Naive thymus-derived CD8-positive, alpha-beta T cell (primary cell): Measurements from ENCODE around the gene CELF4. TPM values are rescaled to one million over a fixed set of nuclear protein-coding genes. Genes with fewer than 3 reads are reported as not detected.

Experiments
- ATAC-seq, 2 donors: fragments of 150-1000 bp; cut with Tn5 transposase in 1 of 2; sonication (Bioruptor Pico), chemical (Tn5 transposase) in 1 of 2; 1 replicate in 1 of 2; 2 replicates in 1 of 2; pipeline ENCODE4 v1.10.0; 2021; ENCODE audit warnings: mild to moderate bottlenecking in 2 of 2, moderate library complexity in 2 of 2
- POLR2A ChIA-PET: fragments of 350-600 bp; sonication (Branson Sonifier 250); formaldehyde crosslinking; loops from one replicate; lab custom pipeline; 2021; ENCODE audit warnings: antibody characterized with exemption; lab: Charles Lee
- DNase-seq, 10 donors: peaks; one replicate each; pipeline versions ENCODE4 v3.0.0 to v3.0.0-alpha.2; 2020 to 2022
- H3K27ac Mint-ChIP-seq, 10 donors: one replicate each; pipeline ENCODE4 v1.8.0; 2020 to 2022; ENCODE audit warnings: mild to moderate bottlenecking in 10 of 10, mixed read lengths in 10 of 10, moderate library complexity in 4 of 10, inconsistent platforms in 1 of 10
- H3K27me3 Mint-ChIP-seq, 5 donors: one replicate each; pipeline ENCODE4 v1.8.0; 2021 to 2022; ENCODE audit warnings: mixed read lengths in 5 of 5
- H3K36me3 Mint-ChIP-seq, 3 donors: one replicate each; pipeline ENCODE4 v1.8.0; 2020 to 2022; ENCODE audit warnings: mixed read lengths in 3 of 3, mild to moderate bottlenecking in 2 of 3, inconsistent platforms in 1 of 3
- H3K4me1 Mint-ChIP-seq, 4 donors: one replicate each; pipeline ENCODE4 v1.8.0; 2021 to 2022; ENCODE audit warnings: mixed read lengths in 4 of 4
- H3K4me3 Mint-ChIP-seq, 10 donors: one replicate each; pipeline ENCODE4 v1.8.0; 2020 to 2022; ENCODE audit warnings: mild to moderate bottlenecking in 10 of 10, mixed read lengths in 10 of 10, moderate library complexity in 6 of 10, inconsistent platforms in 1 of 10
- H3K9me3 Mint-ChIP-seq, 9 donors: one replicate each; pipeline ENCODE4 v1.8.0; 2020 to 2022; ENCODE audit warnings: mixed read lengths in 9 of 9, mild to moderate bottlenecking in 3 of 9, inconsistent platforms in 1 of 9, moderate library complexity in 1 of 9
- polyA plus RNA-seq, 3 donors: library from polyadenylated mRNA; unstranded; fragments of 300-500 nt; fragmentation: Illumina TruSeq; gene quantifications; one replicate each; pipeline ENCODE4 v1.2.3, GENCODE V29; 2021
- total RNA-seq, 8 experiments: library from RNA in 2 of 8; stranded (reverse) in 2 of 8; gene quantifications; one replicate each; pipeline ENCODE4 v1.2.3 and lab custom pipeline; 2021 to 2026

Gene CELF4
- total and polyA plus RNA-seq, 5 experiments from 2014 or later = 0.08 to 0.43 TPM; not detected in 3

GRCh38 chr18:37448946-37449345 lies 116.7 kb downstream of the CELF4 start:
- Mint-ChIP-seq H3K27me3 (peaks cover 0 to 16% (median 3%) of the 10 kb centered on the region in 5 donors), H3K36me3 (no peaks in the 10 kb centered on the region), H3K9me3 (no peaks in the 10 kb centered on the region), H3K4me3 (no peak overlapping the region), H3K27ac (peak overlapping the region in 1 of 10 donors; percentile 6), H3K4me1 (peaks cover 0 to 8% (median 0%) of the 10 kb centered on the region in 4 donors)
- ATAC-seq (no peak), DNase-seq (no peak)
- POLR2A ChIA-PET = no interaction called here

GRCh38 chr18:37447962-37448888 lies 117.4 kb downstream of the CELF4 start:
- H3K27me3 Mint-ChIP-seq = peaks cover 0 to 18% (median 3%) of the 10 kb centered on the region in 5 donors
- H3K27ac Mint-ChIP-seq = no peak overlapping the region
- DNase-seq (no peak), ATAC-seq (no peak)
- POLR2A ChIA-PET = no interaction called here
- peaks cover 0 to 8% (median 0%) of the 10 kb centered on the region in 4 donors for H3K4me1 Mint-ChIP-seq
- H3K9me3 Mint-ChIP-seq = no peaks in the 10 kb centered on the region
- H3K4me3 Mint-ChIP-seq = no peak overlapping the region
- H3K36me3 Mint-ChIP-seq = no peaks in the 10 kb centered on the region

- POLR2A ChIA-PET = no interaction called here
- peaks cover 0 to 19% (median 0%) of the 10 kb centered on the region in 5 donors for H3K27me3 Mint-ChIP-seq
- DNase-seq (no peak), ATAC-seq (no peak)
- H3K4me3 Mint-ChIP-seq = no peak overlapping the region
- no peaks in the 10 kb centered on the region for H3K36me3 Mint-ChIP-seq
- H3K9me3 Mint-ChIP-seq = no peaks in the 10 kb centered on the region
- no peak overlapping the region for H3K27ac Mint-ChIP-seq
- peaks cover 0 to 8% (median 0%) of the 10 kb centered on the region in 4 donors for H3K4me1 Mint-ChIP-seq
These were observed 119.8 kb downstream of the CELF4 start for GRCh38 chr18:37445836-37446235.

- Mint-ChIP-seq H3K9me3 (no peaks in the 10 kb centered on the region), H3K27me3 (peaks cover 0 to 19% (median 0%) of the 10 kb centered on the region in 5 donors), H3K4me3 (no peak overlapping the region), H3K4me1 (peaks cover 0 to 8% (median 0%) of the 10 kb centered on the region in 4 donors), H3K27ac (no peak overlapping the region), H3K36me3 (no peaks in the 10 kb centered on the region)
- ATAC-seq = no peak
- no peak for DNase-seq
- POLR2A ChIA-PET = no interaction called here
These were observed 120.2 kb downstream of the CELF4 start for GRCh38 chr18:37445368-37445767.

GRCh38 chr18:37443325-37444055 lies 122.1 kb downstream of the CELF4 start:
- Mint-ChIP-seq H3K36me3 (no peaks in the 10 kb centered on the region), H3K4me3 (no peak overlapping the region), H3K9me3 (no peaks in the 10 kb centered on the region), H3K27ac (peak overlapping the region in 1 of 10 donors; percentile 77), H3K4me1 (peaks cover 0 to 8% (median 0%) of the 10 kb centered on the region in 4 donors), H3K27me3 (peaks cover 0 to 9% (median 0%) of the 10 kb centered on the region in 5 donors)
- ATAC-seq (no peak), DNase-seq (no peak)
- POLR2A ChIA-PET = no interaction called here

- Mint-ChIP-seq H3K27me3 (peaks cover 0 to 9% (median 5%) of the 10 kb centered on the region in 5 donors), H3K4me3 (no peak overlapping the region), H3K4me1 (peaks cover 0 to 8% (median 0%) of the 10 kb centered on the region in 4 donors), H3K27ac (no peak overlapping the region), H3K36me3 (no peaks in the 10 kb centered on the region), H3K9me3 (peaks cover 0 to 2% (median 0%) of the 10 kb centered on the region in 9 donors)
- DNase-seq = no peak
- no peak for ATAC-seq
- POLR2A ChIA-PET = no interaction called here
These were observed 123.1 kb downstream of the CELF4 start for GRCh38 chr18:37442477-37442876.

- POLR2A ChIA-PET = no interaction called here
These were observed 123.8 kb downstream of the CELF4 start for GRCh38 chr18:37441821-37442220.

GRCh38 chr18:37440206-37440605 lies 125.4 kb downstream of the CELF4 start:
- no peak overlapping the region for H3K4me3 Mint-ChIP-seq
- no peak for DNase-seq
- POLR2A ChIA-PET = no interaction called here

More at GRCh38 chr18:37441821-37442220, 123.8 kb downstream of the CELF4 start:
- DNase-seq (no peak), ATAC-seq (no peak)
- peaks cover 0 to 8% (median 0%) of the 10 kb centered on the region in 4 donors for H3K4me1 Mint-ChIP-seq
- H3K9me3 Mint-ChIP-seq = peaks cover 0 to 2% (median 0%) of the 10 kb centered on the region in 9 donors
- H3K27ac Mint-ChIP-seq = no peak overlapping the region
- no peaks in the 10 kb centered on the region for H3K36me3 Mint-ChIP-seq
- H3K27me3 Mint-ChIP-seq = peaks cover 0 to 11% (median 5%) of the 10 kb centered on the region in 5 donors
- H3K4me3 Mint-ChIP-seq = no peak overlapping the region

GRCh38 chr18:37438417-37439180 lies 127.0 kb downstream of the CELF4 start:
- POLR2A ChIA-PET = no interaction called here

More at GRCh38 chr18:37440206-37440605, 125.4 kb downstream of the CELF4 start:
- Mint-ChIP-seq H3K27me3 (peaks cover 0 to 14% (median 8%) of the 10 kb centered on the region in 5 donors), H3K4me1 (peaks cover 0 to 5% (median 0%) of the 10 kb centered on the region in 4 donors), H3K27ac (no peak overlapping the region), H3K9me3 (peaks cover 0 to 2% (median 0%) of the 10 kb centered on the region in 9 donors), H3K36me3 (no peaks in the 10 kb centered on the region)
- ATAC-seq = no peak

GRCh38 chr18:37435996-37436395 lies 129.6 kb downstream of the CELF4 start:
- Mint-ChIP-seq H3K4me1 (peaks cover 0 to 3% (median under 1%) of the 10 kb centered on the region in 4 donors), H3K27me3 (peaks cover 0 to 8% (median 5%) of the 10 kb centered on the region in 5 donors), H3K36me3 (no peaks in the 10 kb centered on the region), H3K9me3 (peaks cover 0 to 2% (median 0%) of the 10 kb centered on the region in 9 donors), H3K4me3 (no peak overlapping the region), H3K27ac (peak overlapping the region in 1 of 10 donors; percentile 34)
- ATAC-seq = no peak
- POLR2A ChIA-PET = no interaction called here
- DNase-seq = no peak

More at GRCh38 chr18:37438417-37439180, 127.0 kb downstream of the CELF4 start:
- no peak overlapping the region for H3K4me3 Mint-ChIP-seq
- H3K36me3 Mint-ChIP-seq = no peaks in the 10 kb centered on the region
- peaks cover 0 to 11% (median 7%) of the 10 kb centered on the region in 5 donors for H3K27me3 Mint-ChIP-seq
- no peak overlapping the region for H3K27ac Mint-ChIP-seq
- DNase-seq = no peak
- H3K9me3 Mint-ChIP-seq = peaks cover 0 to 2% (median 0%) of the 10 kb centered on the region in 9 donors
- ATAC-seq = no peak
- no peaks in the 10 kb centered on the region for H3K4me1 Mint-ChIP-seq

- no peak for ATAC-seq
- peaks cover 0 to 8% (median 5%) of the 10 kb centered on the region in 5 donors for H3K27me3 Mint-ChIP-seq
- peaks cover 0 to 3% (median under 1%) of the 10 kb centered on the region in 4 donors for H3K4me1 Mint-ChIP-seq
- H3K9me3 Mint-ChIP-seq = peaks cover 0 to 2% (median 0%) of the 10 kb centered on the region in 9 donors
- no peak for DNase-seq
- H3K27ac Mint-ChIP-seq = no peak overlapping the region
- H3K36me3 Mint-ChIP-seq = no peaks in the 10 kb centered on the region
- H3K4me3 Mint-ChIP-seq = no peak overlapping the region
- POLR2A ChIA-PET = no interaction called here
These were observed 130.3 kb downstream of the CELF4 start for GRCh38 chr18:37435150-37435867.
